GM18870 (cell line): ENCODE data around the gene VDAC1.
"Not testable (repeated sequence)": the region's sequence is repeated elsewhere in the genome, so short reads cannot be mapped to it uniquely, and the experiment has no call there.

Experiments used
- ATAC-seq: cut with Tn5 transposase; IDR thresholded peaks from one replicate; pipeline ENCODE4 v1.9.1; 2021; ENCODE audit warnings: moderate library complexity; ENCODE audit not compliant: unreplicated experiment

VDAC1 gene

GRCh38 chr5:133995883-133996563 lies 8.8 kb downstream of the VDAC1 start:
- ATAC-seq, result no peak

GRCh38 chr5:133995341-133995740 lies 9.4 kb downstream of the VDAC1 start:
- ATAC-seq, result no peak

- ATAC-seq, result no peak
These were observed 9.8 kb downstream of the VDAC1 start for GRCh38 chr5:133994990-133995333.

GRCh38 chr5:133994297-133994989 lies 10.3 kb downstream of the VDAC1 start:
- ATAC-seq, result no peak

- no peak for ATAC-seq
These were observed 11.4 kb downstream of the VDAC1 start for GRCh38 chr5:133993185-133993936.

- ATAC-seq, result no peak
These were observed 12.2 kb downstream of the VDAC1 start for GRCh38 chr5:133992429-133993155.

- ATAC-seq, result no peak
These were observed 13.4 kb downstream of the VDAC1 start for GRCh38 chr5:133991171-133991910.

GRCh38 chr5:133990396-133990795 lies 14.4 kb downstream of the VDAC1 start:
- no peak for ATAC-seq

- ATAC-seq, result no peak
These were observed 19.1 kb downstream of the VDAC1 start for GRCh38 chr5:133985540-133986180.

- no peak for ATAC-seq
These were observed 21.1 kb downstream of the VDAC1 start for GRCh38 chr5:133983674-133984073.

- no peak for ATAC-seq
These were observed 23.1 kb downstream of the VDAC1 start for GRCh38 chr5:133981714-133982113.

- no peak for ATAC-seq
These were observed 24.1 kb downstream of the VDAC1 start for GRCh38 chr5:133980652-133981051.

- no peak for ATAC-seq
These were observed 25.8 kb downstream of the VDAC1 start for GRCh38 chr5:133978943-133979342.

GRCh38 chr5:133977858-133978257 lies 26.9 kb downstream of the VDAC1 start:
- no peak for ATAC-seq

GRCh38 chr5:133977161-133977787 lies 27.5 kb downstream of the VDAC1 start:
- ATAC-seq, result peak; percentile 56

- not testable (repeated sequence) for ATAC-seq
These were observed 29.2 kb downstream of the VDAC1 start for GRCh38 chr5:133975546-133975945.

GRCh38 chr5:133974142-133974541 lies 30.6 kb downstream of the VDAC1 start:
- ATAC-seq, result no peak

- ATAC-seq, result no peak
These were observed 34.4 kb downstream of the VDAC1 start for GRCh38 chr5:133970325-133970909.

GRCh38 chr5:133969654-133970324 lies 35.0 kb downstream of the VDAC1 start:
- no peak for ATAC-seq
